GM20000 (cell line): ENCODE data around the gene KCNH5.
"Not testable (repeated sequence)": the region's sequence is repeated elsewhere in the genome, so short reads cannot be mapped to it uniquely, and the experiment has no call there.

Experiments used
- DNase-seq: peaks from one replicate; pipeline ENCODE4 v3.0.0; 2012; ENCODE audit warnings: low spot score
- CTCF ChIP-seq: IDR thresholded peaks from 2 replicates; pipeline ENCODE4 v1.5.1; 2012; ENCODE audit warnings: mild to moderate bottlenecking, control low read depth; ENCODE audit errors: extremely low read depth, missing control alignments

KCNH5 gene

GRCh38 chr14:62800577-62800976 lies 244.7 kb downstream of the KCNH5 start:
- TF ChIP-seq CTCF = no peak
- no peak for DNase-seq

- DNase-seq = no peak
- no peak for TF ChIP-seq CTCF
Measured at GRCh38 chr14:62796431-62796830, 248.8 kb downstream of the KCNH5 start.

- no peak for DNase-seq
- no peak for TF ChIP-seq CTCF
Measured at GRCh38 chr14:62792578-62792977, 252.7 kb downstream of the KCNH5 start.

GRCh38 chr14:62781328-62781727 lies 263.9 kb downstream of the KCNH5 start:
- not testable (repeated sequence) for DNase-seq

GRCh38 chr14:62778852-62779251 lies 266.4 kb downstream of the KCNH5 start:
- no peak for DNase-seq
- TF ChIP-seq CTCF = no peak

GRCh38 chr14:62778310-62778709 lies 266.9 kb downstream of the KCNH5 start:
- no peak for DNase-seq
- TF ChIP-seq CTCF = no peak

- TF ChIP-seq CTCF = no peak
- DNase-seq = no peak
Measured at GRCh38 chr14:62777510-62777909, 267.7 kb downstream of the KCNH5 start.

- TF ChIP-seq CTCF = no peak
- DNase-seq = no peak
Measured at GRCh38 chr14:62776300-62776699, 269.0 kb downstream of the KCNH5 start.
